ENCODE measurements around the gene NDUFA6. TPM values are rescaled to one million over a fixed set of nuclear protein-coding genes. Genes with fewer than 3 reads are reported as not detected.

The NDUFA6 gene
- total and polyA plus RNA-seq, 4 donors: 37.9 to 118 (median 70.1) TPM

DNA sequence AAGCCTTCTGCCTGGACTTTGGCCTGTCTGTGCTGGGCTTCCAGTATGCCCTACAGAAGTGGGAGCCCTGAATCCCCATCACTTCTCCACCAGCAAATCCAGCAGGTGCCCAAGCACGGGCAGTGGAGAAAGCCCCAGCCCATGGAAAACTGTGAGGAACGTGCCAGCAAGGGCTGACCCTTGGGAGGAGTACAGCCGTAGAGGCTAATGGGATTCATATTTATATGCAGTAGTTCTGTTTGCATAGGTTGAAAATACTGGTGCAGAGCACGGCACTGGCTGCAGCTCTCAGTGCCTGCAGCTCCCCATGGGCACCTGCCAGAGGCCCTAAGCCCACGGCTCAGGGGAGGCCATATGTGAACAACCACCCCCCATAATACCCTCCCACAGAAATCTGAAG lies 30.1 kb downstream of the NDUFA6 start:
- Histone ChIP-seq H3K36me3 (ENCODE audit: control insufficient read depth in 4 of 4, insufficient read depth in 4 of 4, low read length in 4 of 4) (peaks cover 8 to 40% (median 24%) of the 10 kb centered on the region in 4 donors), H3K4me3 (no peak overlapping the region), H3K27me3 (ENCODE audit: control insufficient read depth in 3 of 3, insufficient read depth in 3 of 3, low read length in 2 of 3) (no peaks in the 10 kb centered on the region), H3K9me3 (ENCODE audit: control insufficient read depth in 4 of 4, insufficient read depth in 3 of 4, low read length in 3 of 4) (peaks cover 0 to 12% (median 0%) of the 10 kb centered on the region in 4 donors), H3K9ac (ENCODE audit: insufficient read depth in 1 of 2, low read length in 2 of 2) (no peak overlapping the region), H3K27ac (ENCODE audit: low read depth in 1 of 2, low read length in 1 of 2) (no peak overlapping the region), H3K4me1 (ENCODE audit: control insufficient read depth in 5 of 5, insufficient read depth in 5 of 5, low read length in 5 of 5) (no peaks in the 10 kb centered on the region)
- 93 to 98% methylated on average over 5 of the region's 5 CpGs for WGBS, 2 donors
- ATAC-seq (ENCODE audit: insufficient read depth, low FRiP score) (no peak), DNase-seq (no peak)
- TF ChIP-seq, protein P1, sequence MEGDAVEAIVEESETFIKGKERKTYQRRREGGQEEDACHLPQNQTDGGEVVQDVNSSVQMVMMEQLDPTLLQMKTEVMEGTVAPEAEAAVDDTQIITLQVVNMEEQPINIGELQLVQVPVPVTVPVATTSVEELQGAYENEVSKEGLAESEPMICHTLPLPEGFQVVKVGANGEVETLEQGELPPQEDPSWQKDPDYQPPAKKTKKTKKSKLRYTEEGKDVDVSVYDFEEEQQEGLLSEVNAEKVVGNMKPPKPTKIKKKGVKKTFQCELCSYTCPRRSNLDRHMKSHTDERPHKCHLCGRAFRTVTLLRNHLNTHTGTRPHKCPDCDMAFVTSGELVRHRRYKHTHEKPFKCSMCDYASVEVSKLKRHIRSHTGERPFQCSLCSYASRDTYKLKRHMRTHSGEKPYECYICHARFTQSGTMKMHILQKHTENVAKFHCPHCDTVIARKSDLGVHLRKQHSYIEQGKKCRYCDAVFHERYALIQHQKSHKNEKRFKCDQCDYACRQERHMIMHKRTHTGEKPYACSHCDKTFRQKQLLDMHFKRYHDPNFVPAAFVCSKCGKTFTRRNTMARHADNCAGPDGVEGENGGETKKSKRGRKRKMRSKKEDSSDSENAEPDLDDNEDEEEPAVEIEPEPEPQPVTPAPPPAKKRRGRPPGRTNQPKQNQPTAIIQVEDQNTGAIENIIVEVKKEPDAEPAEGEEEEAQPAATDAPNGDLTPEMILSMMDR (IDR thresholded peaks at IDR 0.05; ENCODE audit: control extremely low read depth, extremely low read depth): no peak

DNA sequence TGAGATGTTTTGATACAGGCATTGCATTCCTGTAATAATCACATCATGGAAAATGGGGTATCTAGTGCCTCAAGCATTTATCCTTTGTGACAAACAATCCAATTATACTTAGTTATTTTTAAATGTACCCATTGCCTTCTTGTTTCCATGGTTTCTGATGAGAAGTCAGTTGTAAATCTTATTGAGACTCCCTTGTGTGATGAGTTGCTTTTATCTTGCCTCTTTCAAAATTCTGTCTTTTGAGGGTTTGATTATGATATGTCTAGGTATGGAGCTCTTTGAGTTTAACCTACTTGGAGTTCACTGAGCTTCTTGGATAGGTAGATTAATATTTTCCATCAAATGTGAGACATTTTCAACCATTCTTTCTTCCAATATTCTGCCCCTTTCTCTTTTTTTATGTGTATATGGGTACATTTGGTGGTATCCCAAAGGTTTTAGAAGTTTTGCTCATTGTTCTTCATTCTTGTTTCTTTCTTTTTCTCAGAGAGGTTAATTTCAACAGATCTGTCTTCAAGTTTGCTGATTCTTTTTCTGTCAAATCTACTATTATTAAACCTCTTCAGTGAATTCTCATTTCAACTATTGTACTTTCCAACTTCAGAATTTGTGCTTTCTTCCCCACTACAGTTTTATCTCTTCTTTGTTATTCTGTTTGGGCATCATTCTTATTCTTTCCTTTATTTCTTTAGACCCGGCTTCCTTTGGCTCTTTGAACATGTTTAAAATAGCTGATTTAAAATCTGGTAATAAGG lies 33.6 kb downstream of the NDUFA6 start:
- Histone ChIP-seq H3K4me3 (no peak overlapping the region), H3K36me3 (ENCODE audit: control insufficient read depth in 4 of 4, insufficient read depth in 4 of 4, low read length in 4 of 4) (peaks cover 6 to 28% (median 17%) of the 10 kb centered on the region in 4 donors), H3K27ac (ENCODE audit: low read depth in 1 of 2, low read length in 1 of 2) (no peak overlapping the region), H3K9me3 (ENCODE audit: control insufficient read depth in 4 of 4, insufficient read depth in 3 of 4, low read length in 3 of 4) (peaks cover 0 to 9% (median 0%) of the 10 kb centered on the region in 4 donors), H3K4me1 (ENCODE audit: control insufficient read depth in 5 of 5, insufficient read depth in 5 of 5, low read length in 5 of 5) (no peaks in the 10 kb centered on the region), H3K9ac (ENCODE audit: insufficient read depth in 1 of 2, low read length in 2 of 2) (no peak overlapping the region), H3K27me3 (ENCODE audit: control insufficient read depth in 3 of 3, insufficient read depth in 3 of 3, low read length in 2 of 3) (no peaks in the 10 kb centered on the region)
- TF ChIP-seq, protein P1 (IDR thresholded peaks at IDR 0.05; ENCODE audit: control extremely low read depth, extremely low read depth): no peak
- DNase-seq (no peak), ATAC-seq (ENCODE audit: insufficient read depth, low FRiP score) (no peak)
- 97 to 100% methylated on average over 1 of the region's 1 CpG for WGBS, 2 donors

DNA sequence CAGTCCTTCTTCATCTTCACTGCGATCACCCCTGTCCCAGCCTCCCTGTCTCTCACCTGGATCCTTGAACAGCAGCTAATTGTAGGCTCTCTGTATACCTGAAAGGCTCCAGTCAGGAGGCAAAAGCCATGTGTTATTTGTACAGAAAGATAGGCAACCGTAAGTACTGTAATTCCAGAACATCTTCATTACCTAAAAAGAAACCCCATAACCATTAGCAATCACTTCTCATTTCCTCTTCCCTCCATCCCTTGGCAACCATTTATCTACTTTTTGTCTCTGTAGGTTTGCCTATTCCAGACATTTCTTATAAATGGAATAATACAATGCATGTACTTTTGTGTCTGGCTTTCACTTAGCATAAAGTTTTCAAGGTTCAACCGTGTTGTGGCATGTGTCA lies 37.8 kb downstream of the NDUFA6 start:
- TF ChIP-seq, protein P1 (IDR thresholded peaks at IDR 0.05; ENCODE audit: control extremely low read depth, extremely low read depth): no peak
- no peak overlapping the region for H3K27ac ChIP-seq (ENCODE audit: low read depth in 1 of 2, low read length in 1 of 2)
- H3K9ac ChIP-seq (ENCODE audit: insufficient read depth in 1 of 2, low read length in 2 of 2): no peak overlapping the region
- H3K36me3 ChIP-seq (ENCODE audit: control insufficient read depth in 4 of 4, insufficient read depth in 4 of 4, low read length in 4 of 4): no peaks in the 10 kb centered on the region
- no peak for DNase-seq
- no peak overlapping the region for H3K4me3 ChIP-seq
- no peak for ATAC-seq (ENCODE audit: insufficient read depth, low FRiP score)
- no peaks in the 10 kb centered on the region for H3K4me1 ChIP-seq (ENCODE audit: control insufficient read depth in 5 of 5, insufficient read depth in 5 of 5, low read length in 5 of 5)
- H3K9me3 ChIP-seq (ENCODE audit: control insufficient read depth in 4 of 4, insufficient read depth in 3 of 4, low read length in 3 of 4): no peaks in the 10 kb centered on the region
- H3K27me3 ChIP-seq (ENCODE audit: control insufficient read depth in 3 of 3, insufficient read depth in 3 of 3, low read length in 2 of 3): no peaks in the 10 kb centered on the region
- 85 to 89% methylated on average over 3 of the region's 3 CpGs for WGBS, 2 donors
